ENCODE measurements around the gene PLCB1. TPM values are rescaled to one million over a fixed set of nuclear protein-coding genes. Genes with fewer than 3 reads are reported as not detected.

PLCB1 gene
- total and polyA plus RNA-seq, 2 of the 4 experiments (the other 2 are of a cell fraction) = 5.6 to 16.1 TPM

- ChIA-PET CTCF (no interaction called here), POLR2A (ENCODE audit: unreplicated experiment) (no interaction called here)
- Histone ChIP-seq H3K4me3 (ENCODE audit: insufficient read depth, low read depth, low read length) (no peak overlapping the region), H2BK20ac (ENCODE audit: low read depth, low read length) (no peak overlapping the region), H3K9me3 (ENCODE audit: control insufficient read depth, insufficient read depth, low read length) (no peaks in the 10 kb centered on the region), H3K9ac (ENCODE audit: low read depth, low read length) (no peak overlapping the region), H2AFZ (replicated peaks; ENCODE audit: low read length, poor library complexity) (no peak overlapping the region), H3K27ac (ENCODE audit: insufficient read depth, low read length) (no peak overlapping the region), H3K14ac (replicated peaks; ENCODE audit: low read depth, low read length) (no peak overlapping the region), H3K9me1 (ENCODE audit: insufficient read depth, low read length) (peaks cover 5% of the 10 kb centered on the region), H2BK15ac (ENCODE audit: low read depth, low read length) (no peak overlapping the region), H3K18ac (ENCODE audit: low read depth, low read length) (no peak overlapping the region), H3K36me3 (ENCODE audit: control insufficient read depth, insufficient read depth, low read length) (no peaks in the 10 kb centered on the region), H3K23ac (ENCODE audit: low read depth, low read length) (no peak overlapping the region), H3K56ac (ENCODE audit: extremely low read depth, insufficient read depth, low read length) (no peak overlapping the region), H4K8ac (ENCODE audit: low read depth in 2 of 2, low read length in 2 of 2) (no peak overlapping the region), H4K20me1 (ENCODE audit: insufficient read depth, low read length) (no peaks in the 10 kb centered on the region), H2BK120ac (ENCODE audit: low read depth, low read length) (no peak overlapping the region), H3K4me1 (ENCODE audit: control insufficient read depth, insufficient read depth, low read length) (peaks cover 2% of the 10 kb centered on the region; the same call in 1 of the 2 replicates), H2BK5ac (ENCODE audit: low read depth, low read length, poor library complexity, severe bottlenecking) (no peak overlapping the region), H3K79me1 (ENCODE audit: low read depth in 1 of 2, low read length in 2 of 2) (peaks cover 9 to 21% of the 10 kb centered on the region in 2 experiments), H3K4me2 (ENCODE audit: low read depth, low read length) (no peak overlapping the region), H3K27me3 (ENCODE audit: control insufficient read depth, insufficient read depth, low read length) (no peaks in the 10 kb centered on the region), H2AK5ac (ENCODE audit: low read depth, low read length) (no peak overlapping the region), H3K4ac (ENCODE audit: low read depth, low read length) (no peak overlapping the region), H2AK9ac (replicated peaks; ENCODE audit: low read depth, low read length, poor library complexity) (no peak overlapping the region), H4K91ac (ENCODE audit: insufficient read depth, low read depth, low read length) (no peak overlapping the region), H4K5ac (ENCODE audit: low read depth, low read length) (no peak overlapping the region)
- ATAC-seq (ENCODE audit: low read depth) = no peak
- TF ChIP-seq CTCF (conservative IDR thresholded peaks at IDR 0.05; ENCODE audit: low read depth, low read length) (no peak), NFE2L2 (IDR thresholded peaks at IDR 0.05; ENCODE audit: low read depth, low read length) (no peak), FOS (IDR thresholded peaks at IDR 0.05; ENCODE audit: low read depth, low read length) (no peak), CEBPB (IDR thresholded peaks at IDR 0.05; ENCODE audit: low read depth, low read length) (no peak), RFX5 (IDR thresholded peaks at IDR 0.05; ENCODE audit: low read depth, low read length) (no peak), USF2 (IDR thresholded peaks at IDR 0.05; ENCODE audit: low read depth, low read length) (no peak), RCOR1 (IDR thresholded peaks at IDR 0.05; ENCODE audit: insufficient replicate concordance, low read length) (no peak), MXI1 (IDR thresholded peaks at IDR 0.05; ENCODE audit: borderline replicate concordance, low read depth, low read length) (no peak)
- in situ Hi-C loops (cut with MboI; ENCODE audit: low sequenced_read_pairs) = no loop called here
- BruUV-seq (replicated peaks) = no TSS peak
- dilution Hi-C loops (cut with HindIII; ENCODE audit: low sequenced_read_pairs, unreplicated experiment) = no loop called here
- DNase-seq = no peak
- intact Hi-C loops (cut with micrococcal nuclease) = loop anchor here (5.0 kb wide), 1 partner anchor 36 kb away; no protein-coding TSS in a partner anchor
These were observed 99.0 kb downstream of the PLCB1 start for GRCh38 chr20:8231038-8231437.
